DMS 273 (cell line): ENCODE results near the gene TMC2.
"Not testable (repeated sequence)": the region's sequence is repeated elsewhere in the genome, so short reads cannot be mapped to it uniquely, and the experiment has no call there.

Source experiments
- DNase-seq: peaks from one replicate; lab custom pipeline; 2025; ENCODE audit not compliant: unreplicated experiment; lab: John Stamatoyannopoulos, UW

TMC2 gene

GRCh38 chr20:2658414-2659354 is 122.3 kb downstream of the TMC2 start:
- DNase-seq: peak; percentile 84

- DNase-seq: peak; percentile 51
Observed at GRCh38 chr20:2659547-2659946, 123.2 kb downstream of the TMC2 start.

GRCh38 chr20:2663364-2663886 is 127.1 kb downstream of the TMC2 start:
- peak; percentile 25 for DNase-seq

- peak; percentile 95 for DNase-seq
Observed at GRCh38 chr20:2663887-2664719, 127.7 kb downstream of the TMC2 start, which contains the start of gene IDH3B. Gene IDH3B, minus strand, starts transcription at chr20:2664216. Its CDS starts 28 bp downstream, at chr20:2664188.

- peak; percentile 50 for DNase-seq
Observed at GRCh38 chr20:2671977-2672376, 135.6 kb downstream of the TMC2 start.

GRCh38 chr20:2672446-2672845 is 136.1 kb downstream of the TMC2 start:
- DNase-seq: no peak

- DNase-seq: no peak
Observed at GRCh38 chr20:2673453-2673852, 137.1 kb downstream of the TMC2 start.

- DNase-seq: no peak
Observed at GRCh38 chr20:2680046-2680445, 143.7 kb downstream of the TMC2 start.

- DNase-seq: not testable (repeated sequence)
Observed at GRCh38 chr20:2682040-2682439, 145.7 kb downstream of the TMC2 start.

- DNase-seq: not testable (repeated sequence)
Observed at GRCh38 chr20:2684817-2685216, 148.4 kb downstream of the TMC2 start.

GRCh38 chr20:2687514-2687913 is 151.1 kb downstream of the TMC2 start:
- no peak for DNase-seq

GRCh38 chr20:2688041-2688591 is 151.7 kb downstream of the TMC2 start:
- peak; percentile 73 for DNase-seq

GRCh38 chr20:2690213-2690612 is 153.8 kb downstream of the TMC2 start:
- no peak for DNase-seq

GRCh38 chr20:2690718-2691117 is 154.3 kb downstream of the TMC2 start:
- DNase-seq: no peak

- no peak for DNase-seq
Observed at GRCh38 chr20:2691127-2691526, 154.8 kb downstream of the TMC2 start.
